KBM-7 (cell line): ENCODE data around the gene SPEG.

Experiments used
- DNase-seq: peaks from one replicate; pipeline ENCODE4 v3.0.0-alpha.2; 2015
- in situ Hi-C: fragments of 300-500 bp; cut with MboI; formaldehyde crosslinking; loops from 2 replicates; pipeline ENCODE4 v1.14.3; 2020; ENCODE audit warnings: low sequenced_read_pairs, low pct_unique_long_range_greater_than_20kb, mixed read lengths

SPEG gene

DNA sequence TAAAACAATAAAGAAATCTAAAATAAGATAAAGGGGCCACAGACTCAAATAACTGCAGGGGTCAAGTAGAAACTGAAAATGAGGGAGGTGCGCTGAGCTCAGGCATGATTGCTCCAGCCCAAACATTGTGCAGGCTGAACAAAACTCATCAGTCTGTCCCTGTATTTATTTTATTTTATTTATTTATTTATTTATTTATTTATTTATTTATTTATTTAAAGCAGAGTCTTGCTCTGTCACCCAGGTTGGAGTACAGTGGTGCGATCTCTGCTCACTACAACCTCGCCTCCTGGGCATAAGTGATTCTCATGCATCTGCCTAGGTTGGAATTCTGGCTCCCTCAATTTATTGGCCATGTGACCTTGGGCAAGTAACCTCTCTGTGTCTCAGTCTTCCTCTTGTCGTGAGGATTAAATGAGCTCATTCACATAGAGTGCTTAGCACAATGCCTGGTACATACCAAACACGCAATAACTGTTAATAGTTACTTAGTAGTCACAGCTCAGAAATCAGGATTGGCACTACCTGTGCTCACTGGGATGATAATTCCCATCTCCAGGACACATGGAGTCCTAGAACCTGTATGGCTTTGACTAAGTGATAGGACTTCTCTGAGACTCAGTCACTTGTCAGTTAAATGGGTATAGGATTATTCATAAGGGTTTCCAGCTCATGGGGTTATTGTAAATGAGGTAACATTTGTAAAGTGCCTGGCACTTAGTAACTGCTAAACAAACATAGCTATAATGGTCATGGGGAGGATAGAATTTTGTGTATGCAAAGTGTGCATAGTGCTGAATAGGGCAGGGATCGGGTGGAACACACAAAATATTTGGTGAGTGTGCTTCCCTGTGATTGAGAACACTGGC is 6.0 kb downstream of the SPEG start:
- in situ Hi-C loops: no loop called here

DNA sequence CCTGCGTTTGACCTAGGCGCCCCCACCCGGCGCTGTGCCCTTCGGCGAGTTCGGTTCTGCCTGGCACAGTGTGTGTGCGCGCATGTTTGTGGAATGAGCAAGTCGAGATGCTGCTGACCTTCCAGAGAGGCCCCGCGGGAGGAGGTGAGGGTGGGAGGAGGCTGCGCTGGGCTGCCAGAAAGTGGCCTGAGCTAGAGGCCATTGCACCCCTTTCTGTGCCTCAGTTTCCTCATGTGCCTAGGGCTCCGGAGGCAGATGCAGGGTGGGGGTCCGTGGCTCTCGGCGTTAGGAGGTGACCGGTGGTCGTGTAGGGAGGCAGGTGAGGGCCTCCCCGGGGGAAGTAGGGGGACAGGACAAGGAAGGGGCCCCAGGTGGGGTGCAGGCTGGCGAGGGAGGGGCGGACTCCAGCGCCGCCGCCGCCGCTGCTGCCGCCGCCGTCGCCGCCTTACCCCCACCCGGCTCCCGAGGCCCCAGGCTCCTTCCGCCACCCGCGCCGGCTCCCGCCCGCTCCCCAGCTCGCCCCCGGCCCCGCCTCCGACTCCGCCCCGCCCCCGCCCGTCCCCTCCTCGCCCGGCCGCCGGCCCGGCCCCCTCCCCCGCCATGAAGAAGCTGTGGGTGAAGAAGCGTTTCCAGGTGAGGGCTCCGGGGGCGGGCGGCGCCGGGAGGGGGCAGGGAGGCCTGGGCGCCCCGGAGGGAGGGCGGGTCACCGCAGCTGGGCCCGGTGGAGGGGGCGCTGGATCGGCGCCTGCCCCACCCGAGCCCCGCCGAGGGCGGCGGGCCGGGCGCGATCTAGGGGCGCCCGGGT is 7.0 kb downstream of the SPEG start:
- DNase-seq: no peak
- in situ Hi-C loops: no loop called here

More for the DNA sequence above, 6.0 kb downstream of the SPEG start:
- no peak for DNase-seq

DNA sequence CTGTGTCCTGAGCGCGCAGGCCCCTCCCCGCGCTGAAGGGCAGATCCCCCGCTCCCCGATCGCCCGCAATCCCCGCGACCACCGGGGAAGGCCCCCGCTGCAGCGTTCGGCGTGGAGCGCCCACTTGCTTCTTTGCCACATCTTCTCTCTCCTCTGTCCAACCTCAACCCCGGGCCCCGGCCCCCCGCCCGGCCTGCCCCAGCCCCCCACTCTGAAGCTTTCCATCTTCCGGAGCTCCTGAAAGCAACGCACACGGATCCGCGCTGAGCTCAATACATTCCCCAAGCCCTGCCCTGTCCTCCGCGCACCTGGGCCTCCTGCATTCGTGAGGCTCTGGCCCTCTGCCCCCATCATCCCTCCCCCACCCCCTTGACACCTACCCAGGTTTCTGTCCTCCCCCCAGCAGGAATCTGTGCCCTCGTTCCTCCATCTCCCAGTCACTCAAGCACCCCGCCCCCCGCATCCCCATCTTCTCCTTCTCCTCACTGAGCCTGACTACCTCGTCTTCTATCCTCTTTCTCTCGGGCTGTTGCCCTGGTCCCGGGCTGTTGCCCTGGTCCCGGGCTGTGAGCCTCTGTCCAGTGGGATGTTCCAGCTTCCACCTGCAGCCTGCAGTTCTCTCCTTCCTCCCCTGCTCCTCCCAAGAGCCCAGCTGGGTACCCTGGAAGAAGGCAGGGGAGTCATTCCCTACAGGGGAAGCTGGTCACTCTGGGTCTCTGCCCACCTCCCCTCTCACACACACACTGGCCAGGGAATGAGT is 7.8 kb downstream of the SPEG start:
- in situ Hi-C loops: no loop called here
- no peak for DNase-seq

DNA sequence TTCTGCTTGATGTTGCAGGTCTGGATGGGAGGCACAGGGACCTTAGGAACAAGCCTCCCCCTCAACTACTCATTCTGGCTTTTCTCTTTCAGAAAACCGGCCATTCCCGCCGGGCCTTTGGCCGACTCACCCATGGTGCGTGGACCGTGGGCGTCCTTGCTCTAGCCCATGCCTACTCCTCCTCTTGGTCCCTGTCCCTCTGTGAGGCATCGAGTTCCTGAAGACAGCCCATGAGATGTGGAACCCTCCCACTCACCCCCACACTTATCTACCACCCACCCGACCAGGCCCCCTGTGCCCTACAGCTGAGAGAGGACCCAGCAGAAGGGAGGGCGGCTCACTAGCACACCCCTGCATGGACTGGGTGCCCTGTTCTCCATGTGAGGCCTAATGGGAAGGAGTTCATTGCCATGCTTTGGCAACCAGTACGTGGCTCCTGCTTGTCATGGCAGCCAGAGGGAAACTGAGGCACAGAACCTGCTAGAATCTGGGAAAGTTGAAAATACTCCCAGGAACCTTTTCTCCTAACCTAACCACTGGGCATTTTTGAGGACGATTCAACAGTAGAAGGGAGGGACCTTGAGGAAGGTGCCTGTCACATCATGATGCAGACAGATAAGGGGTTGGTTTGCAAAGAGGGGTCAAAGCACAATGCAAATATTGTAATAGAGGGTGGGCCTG is 8.5 kb downstream of the SPEG start:
- in situ Hi-C loops: no loop called here
- no peak for DNase-seq

DNA sequence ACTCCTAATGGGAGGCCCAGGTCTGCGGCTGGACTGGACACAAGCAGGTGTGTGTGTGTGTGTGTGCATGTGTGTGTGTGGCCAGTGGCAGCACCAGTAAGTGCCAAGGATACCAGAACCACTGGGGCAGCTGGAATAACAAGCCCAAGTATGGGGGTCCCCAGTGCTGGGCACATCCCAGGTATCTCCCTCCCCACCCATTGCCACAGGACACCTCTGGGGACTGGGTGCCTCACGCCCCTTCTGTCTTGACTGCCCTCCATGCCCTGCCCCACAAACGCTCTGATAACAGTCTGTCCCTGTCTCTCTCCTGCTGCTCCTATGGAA is 9.0 kb downstream of the SPEG start:
- in situ Hi-C loops: no loop called here
- no peak for DNase-seq

DNA sequence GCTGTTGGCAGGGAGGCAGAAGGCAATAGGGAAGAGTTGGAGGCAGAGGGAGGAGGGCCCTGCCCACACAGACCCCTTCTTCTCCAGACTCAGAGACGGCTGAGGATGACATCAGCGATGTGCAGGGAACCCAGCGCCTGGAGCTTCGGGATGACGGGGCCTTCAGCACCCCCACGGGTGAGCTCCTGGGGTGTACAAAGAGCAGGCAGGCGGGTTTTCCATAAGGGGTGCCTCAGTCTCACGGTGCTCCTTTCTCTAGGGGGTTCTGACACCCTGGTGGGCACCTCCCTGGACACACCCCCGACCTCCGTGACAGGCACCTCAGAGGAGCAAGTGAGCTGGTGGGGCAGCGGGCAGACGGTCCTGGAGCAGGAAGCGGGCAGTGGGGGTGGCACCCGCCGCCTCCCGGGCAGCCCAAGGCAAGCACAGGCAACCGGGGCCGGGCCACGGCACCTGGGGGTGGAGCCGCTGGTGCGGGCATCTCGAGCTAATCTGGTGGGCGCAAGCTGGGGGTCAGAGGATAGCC is 10.0 kb downstream of the SPEG start:
- in situ Hi-C loops: no loop called here
- DNase-seq: no peak

DNA sequence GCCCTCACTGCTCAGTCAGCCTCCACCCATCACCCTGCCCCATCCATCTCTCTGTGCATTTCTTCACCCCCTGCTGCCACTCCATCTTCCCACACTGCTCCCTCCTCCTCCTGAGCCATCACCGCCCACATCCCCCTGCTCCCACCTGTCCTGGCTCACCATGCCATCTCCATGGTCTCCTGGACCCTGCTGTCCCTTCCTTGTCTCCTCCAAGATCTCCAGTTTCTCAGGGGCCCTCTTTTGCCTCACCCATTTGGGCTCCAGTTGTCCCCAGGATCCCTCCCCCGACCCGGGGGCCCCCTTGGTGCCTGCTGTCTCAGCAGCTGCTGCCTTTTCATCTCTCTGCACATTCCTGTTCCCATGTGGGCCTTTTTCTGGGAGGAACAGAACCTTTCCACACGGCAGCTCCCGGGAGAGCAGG is 10.6 kb downstream of the SPEG start:
- no peak for DNase-seq
- in situ Hi-C loops: no loop called here

DNA sequence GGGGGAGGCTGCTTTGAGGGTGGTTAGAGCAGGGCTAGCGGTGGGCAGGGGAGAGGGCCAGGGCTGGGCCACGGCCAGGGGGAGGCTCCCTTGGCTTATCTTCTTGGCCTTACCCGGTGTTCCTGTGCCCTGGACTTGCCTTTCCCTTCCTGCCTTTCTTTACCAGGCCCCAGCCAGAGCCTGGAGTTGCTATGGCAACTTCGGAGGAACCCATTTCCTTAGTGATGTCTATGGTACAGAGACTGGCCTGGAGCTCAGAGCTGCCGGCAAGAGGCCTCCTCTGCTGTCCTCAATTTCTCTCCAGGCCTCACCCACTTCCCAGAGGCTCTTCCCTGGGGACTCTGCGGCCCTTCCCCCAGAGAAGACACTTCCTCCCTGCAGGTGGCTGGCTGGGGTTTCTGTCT is 11.5 kb downstream of the SPEG start:
- no peak for DNase-seq
- in situ Hi-C loops: no loop called here

DNA sequence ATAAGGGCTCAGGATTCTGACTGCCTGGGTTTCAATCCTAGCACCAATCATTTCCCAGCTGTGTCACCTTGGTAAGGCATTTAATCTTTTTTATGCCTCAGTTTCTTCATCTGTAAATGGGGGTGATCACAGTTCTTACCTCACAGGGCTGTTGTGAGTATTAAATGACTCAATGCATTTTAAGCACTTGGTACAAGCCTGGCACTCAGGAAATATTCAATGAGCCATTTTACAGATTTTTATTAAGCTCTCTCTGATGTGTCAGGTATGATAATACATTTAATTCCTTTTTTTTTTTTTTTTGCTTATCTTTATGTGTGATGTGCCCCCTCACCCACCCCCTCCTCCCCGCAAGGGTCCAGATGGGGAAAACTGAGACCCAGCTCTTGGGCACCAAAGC is 12.0 kb downstream of the SPEG start:
- in situ Hi-C loops: no loop called here
- no peak for DNase-seq

DNA sequence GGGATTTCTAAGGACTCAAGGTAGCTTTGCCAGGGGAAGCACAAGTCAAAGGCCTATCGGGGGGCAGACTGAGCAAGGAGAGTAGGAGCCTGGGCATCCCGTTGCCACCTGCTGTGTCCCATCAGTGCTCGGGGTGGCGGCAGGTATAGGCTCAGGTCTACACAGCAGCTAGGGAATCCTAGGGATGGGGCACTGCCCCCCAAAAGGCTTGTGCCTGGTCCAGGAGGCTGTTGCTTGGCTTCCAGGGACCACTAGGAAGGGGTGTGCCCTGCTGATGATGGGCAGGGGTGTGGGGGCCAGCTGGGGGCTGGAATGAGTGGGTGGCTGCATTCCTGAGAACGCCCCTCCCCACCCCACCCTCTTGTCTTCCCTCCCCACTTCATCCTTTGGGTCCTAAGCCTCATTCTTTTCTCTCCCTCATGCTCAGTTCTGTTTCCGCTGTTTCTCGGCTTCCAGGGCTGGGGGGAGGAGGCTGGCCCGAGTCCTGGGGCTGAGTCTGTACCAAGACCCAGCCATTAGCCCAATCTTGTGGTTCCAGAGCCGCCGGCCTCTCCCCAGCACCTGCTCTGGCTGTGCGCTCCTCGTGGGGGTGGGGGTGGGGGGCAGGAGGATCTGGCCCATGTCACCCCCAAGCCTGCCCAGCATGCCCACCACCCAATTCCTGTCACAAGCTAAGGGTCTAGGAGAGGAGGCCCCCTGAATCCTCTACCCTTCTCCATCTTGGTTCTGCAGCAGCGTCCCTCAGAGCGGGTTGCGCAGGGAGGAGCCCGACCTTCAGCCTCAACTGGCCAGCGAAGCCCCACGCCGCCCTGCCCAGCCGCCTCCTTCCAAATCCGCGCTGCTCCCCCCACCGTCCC is 12.8 kb downstream of the SPEG start:
- in situ Hi-C loops: no loop called here
- no peak for DNase-seq

DNA sequence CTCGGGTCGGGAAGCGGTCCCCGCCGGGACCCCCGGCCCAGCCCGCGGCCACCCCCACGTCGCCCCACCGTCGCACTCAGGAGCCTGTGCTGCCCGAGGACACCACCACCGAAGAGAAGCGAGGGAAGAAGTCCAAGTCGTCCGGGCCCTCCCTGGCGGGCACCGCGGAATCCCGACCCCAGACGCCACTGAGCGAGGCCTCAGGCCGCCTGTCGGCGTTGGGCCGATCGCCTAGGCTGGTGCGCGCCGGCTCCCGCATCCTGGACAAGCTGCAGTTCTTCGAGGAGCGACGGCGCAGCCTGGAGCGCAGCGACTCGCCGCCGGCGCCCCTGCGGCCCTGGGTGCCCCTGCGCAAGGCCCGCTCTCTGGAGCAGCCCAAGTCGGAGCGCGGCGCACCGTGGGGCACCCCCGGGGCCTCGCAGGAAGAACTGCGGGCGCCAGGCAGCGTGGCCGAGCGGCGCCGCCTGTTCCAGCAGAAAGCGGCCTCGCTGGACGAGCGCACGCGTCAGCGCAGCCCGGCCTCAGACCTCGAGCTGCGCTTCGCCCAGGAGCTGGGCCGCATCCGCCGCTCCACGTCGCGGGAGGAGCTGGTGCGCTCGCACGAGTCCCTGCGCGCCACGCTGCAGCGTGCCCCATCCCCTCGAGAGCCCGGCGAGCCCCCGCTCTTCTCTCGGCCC is 13.6 kb downstream of the SPEG start:
- in situ Hi-C loops: no loop called here

DNA sequence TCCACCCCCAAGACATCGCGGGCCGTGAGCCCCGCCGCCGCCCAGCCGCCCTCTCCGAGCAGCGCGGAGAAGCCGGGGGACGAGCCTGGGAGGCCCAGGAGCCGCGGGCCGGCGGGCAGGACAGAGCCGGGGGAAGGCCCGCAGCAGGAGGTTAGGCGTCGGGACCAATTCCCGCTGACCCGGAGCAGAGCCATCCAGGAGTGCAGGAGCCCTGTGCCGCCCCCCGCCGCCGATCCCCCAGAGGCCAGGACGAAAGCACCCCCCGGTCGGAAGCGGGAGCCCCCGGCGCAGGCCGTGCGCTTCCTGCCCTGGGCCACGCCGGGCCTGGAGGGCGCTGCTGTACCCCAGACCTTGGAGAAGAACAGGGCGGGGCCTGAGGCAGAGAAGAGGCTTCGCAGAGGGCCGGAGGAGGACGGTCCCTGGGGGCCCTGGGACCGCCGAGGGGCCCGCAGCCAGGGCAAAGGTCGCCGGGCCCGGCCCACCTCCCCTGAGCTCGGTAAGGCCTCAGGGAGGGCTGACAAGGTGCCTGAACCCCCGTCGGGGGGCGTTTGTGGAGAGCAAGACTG is 14.2 kb downstream of the SPEG start:
- in situ Hi-C loops: no loop called here
- no peak for DNase-seq

More for the DNA sequence above, 13.6 kb downstream of the SPEG start:
- no peak for DNase-seq

DNA sequence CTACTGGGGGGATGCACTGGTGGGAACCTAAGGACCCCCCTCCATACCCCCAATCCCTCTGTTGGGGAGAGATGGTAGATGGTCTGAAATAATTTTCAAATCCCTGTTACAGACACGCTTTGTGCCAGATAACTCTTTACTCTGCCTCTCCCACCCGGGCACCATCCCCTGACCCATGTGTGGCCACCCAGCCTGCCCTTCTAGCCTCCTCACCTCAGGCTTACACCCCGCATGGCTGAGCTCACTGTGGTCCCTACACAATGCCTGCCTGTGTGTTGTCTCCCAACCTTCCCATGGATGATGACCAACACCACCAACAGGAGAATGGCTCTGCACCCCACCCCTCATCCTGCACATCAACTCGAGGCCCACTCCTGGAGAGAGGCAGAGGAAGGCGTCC is 15.0 kb downstream of the SPEG start:
- in situ Hi-C loops: no loop called here
- no peak for DNase-seq

DNA sequence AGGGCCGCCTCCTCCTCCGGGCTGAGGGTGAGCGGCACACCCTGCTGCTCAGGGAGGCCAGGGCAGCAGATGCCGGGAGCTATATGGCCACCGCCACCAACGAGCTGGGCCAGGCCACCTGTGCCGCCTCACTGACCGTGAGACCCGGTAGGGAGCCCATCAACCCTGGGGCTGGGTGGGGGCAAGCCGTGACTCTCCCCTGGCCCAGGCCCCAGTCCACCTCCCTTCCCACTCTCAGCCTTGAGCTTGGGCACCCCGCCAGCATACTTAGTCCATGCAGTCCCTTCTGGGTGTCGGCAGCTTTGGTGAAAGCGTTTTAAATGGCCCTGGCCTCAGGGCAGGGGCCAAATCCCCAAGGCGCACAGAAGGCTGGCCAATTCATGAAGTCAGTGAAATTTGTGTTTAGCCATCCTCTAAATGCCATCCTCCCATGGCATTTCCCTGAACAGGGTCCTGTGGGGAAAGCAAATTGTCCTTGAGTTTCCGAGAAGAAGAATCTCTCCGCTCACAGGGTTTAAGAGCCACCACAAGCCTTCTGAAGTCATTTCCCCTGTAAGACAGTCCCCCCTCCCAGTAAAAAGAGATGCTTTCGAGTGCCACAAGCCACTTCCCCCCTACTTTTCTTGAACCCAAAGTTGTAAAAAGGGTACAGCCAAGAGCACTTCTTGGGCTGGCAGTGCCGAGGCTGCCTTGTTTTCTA is 17.2 kb downstream of the SPEG start:
- no peak for DNase-seq
- in situ Hi-C loops: no loop called here

DNA sequence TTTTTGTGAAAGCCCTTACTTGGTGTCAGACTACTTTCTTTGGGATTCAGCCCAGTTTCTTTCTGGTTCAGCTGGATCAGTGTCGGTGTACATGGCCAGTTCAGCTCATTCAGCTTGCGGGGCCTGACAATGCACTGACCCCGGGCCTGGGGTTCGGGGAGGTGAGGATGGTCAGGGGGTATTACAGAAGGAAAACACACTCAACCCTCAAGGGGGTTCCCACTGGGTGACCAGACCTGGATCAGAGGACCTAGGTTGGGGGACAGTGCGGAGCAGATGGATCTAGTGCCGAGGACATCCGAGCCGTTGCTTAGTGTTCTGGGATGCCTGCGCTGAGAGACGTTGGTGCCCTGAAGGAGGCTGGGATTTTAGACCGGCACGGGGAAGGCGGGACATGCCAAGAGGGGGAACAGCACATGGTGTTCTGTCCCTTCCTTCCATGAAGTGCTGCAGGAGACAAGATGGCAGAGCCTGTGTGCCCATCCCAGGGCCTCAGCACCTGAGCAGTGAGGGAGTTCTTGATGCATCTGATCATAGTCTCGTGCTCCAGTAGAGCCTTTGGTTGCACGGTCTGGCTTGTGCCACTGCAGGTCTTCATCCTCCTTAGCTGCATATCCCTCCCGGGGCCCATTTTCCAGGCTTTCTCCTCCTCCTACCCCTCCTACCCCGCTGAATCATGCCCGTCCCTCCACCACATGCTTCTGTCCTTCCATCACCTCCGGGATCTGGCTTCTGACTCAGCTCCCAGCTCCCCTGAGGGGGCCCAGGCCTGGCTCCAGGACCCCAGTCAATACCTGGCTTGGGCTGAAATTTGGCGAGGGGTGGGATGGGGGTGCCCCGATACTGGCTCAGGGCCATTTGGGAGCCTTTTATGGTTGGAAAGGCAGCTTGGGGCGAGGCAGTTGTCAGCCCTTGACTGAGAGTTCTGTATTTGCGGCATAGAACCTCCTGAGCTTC is 18.0 kb downstream of the SPEG start:
- in situ Hi-C loops: no loop called here
- DNase-seq: no peak
